ENCODE results near the gene BAG5.
A peak's percentile ranks its signal among the peaks of the same experiment; 100 is the strongest.

BAG5 gene

GRCh38 chr14:103600503-103600902 is 38.0 kb upstream of the BAG5 start:
- Histone ChIP-seq H3K4me3 (ENCODE audit: low read depth, low read length) (no peak overlapping the region), H3K27me3 (ENCODE audit: insufficient read depth, low read depth, severe bottlenecking) (no peaks in the 10 kb centered on the region), H3K9me3 (ENCODE audit: severe bottlenecking) (no peaks in the 10 kb centered on the region), H3K27ac (no peak overlapping the region), H3K36me3 (no peaks in the 10 kb centered on the region)
- no peak for TF ChIP-seq CTCF (IDR thresholded peaks at IDR 0.05; ENCODE audit: low read depth, low read length)
- no peak for DNase-seq

- Histone ChIP-seq H3K27ac (no peak overlapping the region), H3K36me3 (no peaks in the 10 kb centered on the region), H3K4me3 (ENCODE audit: low read depth, low read length) (no peak overlapping the region), H3K27me3 (ENCODE audit: insufficient read depth, low read depth, severe bottlenecking) (no peaks in the 10 kb centered on the region), H3K9me3 (ENCODE audit: severe bottlenecking) (no peaks in the 10 kb centered on the region)
- TF ChIP-seq CTCF (IDR thresholded peaks at IDR 0.05; ENCODE audit: low read depth, low read length) = no peak
- DNase-seq = no peak
Observed at GRCh38 chr14:103597623-103598377, 35.3 kb upstream of the BAG5 start.

GRCh38 chr14:103594265-103594664 is 31.8 kb upstream of the BAG5 start:
- no peaks in the 10 kb centered on the region for H3K27me3 ChIP-seq (ENCODE audit: insufficient read depth, low read depth, severe bottlenecking)
- H3K36me3 ChIP-seq = peaks cover 10% of the 10 kb centered on the region
- TF ChIP-seq CTCF (IDR thresholded peaks at IDR 0.05; ENCODE audit: low read depth, low read length) = no peak
- no peaks in the 10 kb centered on the region for H3K9me3 ChIP-seq (ENCODE audit: severe bottlenecking)
- DNase-seq = no peak
- H3K4me3 ChIP-seq (ENCODE audit: low read depth, low read length) = no peak overlapping the region
- H3K27ac ChIP-seq = peak overlapping the region; percentile 11

GRCh38 chr14:103593577-103593976 is 31.1 kb upstream of the BAG5 start:
- no peak overlapping the region for H3K27ac ChIP-seq
- no peak for DNase-seq
- H3K4me3 ChIP-seq (ENCODE audit: low read depth, low read length) = no peak overlapping the region
- no peak for TF ChIP-seq CTCF (IDR thresholded peaks at IDR 0.05; ENCODE audit: low read depth, low read length)
- no peaks in the 10 kb centered on the region for H3K27me3 ChIP-seq (ENCODE audit: insufficient read depth, low read depth, severe bottlenecking)
- no peaks in the 10 kb centered on the region for H3K9me3 ChIP-seq (ENCODE audit: severe bottlenecking)
- peaks cover 10% of the 10 kb centered on the region for H3K36me3 ChIP-seq

- TF ChIP-seq CTCF (IDR thresholded peaks at IDR 0.05; ENCODE audit: low read depth, low read length) = no peak
Observed at GRCh38 chr14:103584326-103584915, 22.0 kb upstream of the BAG5 start.

More at GRCh38 chr14:103584326-103584915, 22.0 kb upstream of the BAG5 start:
- Histone ChIP-seq H3K4me3 (ENCODE audit: low read depth, low read length) (no peak overlapping the region), H3K9me3 (ENCODE audit: severe bottlenecking) (no peaks in the 10 kb centered on the region), H3K36me3 (peaks cover 21% of the 10 kb centered on the region), H3K27me3 (ENCODE audit: insufficient read depth, low read depth, severe bottlenecking) (no peaks in the 10 kb centered on the region), H3K27ac (no peak overlapping the region)
- DNase-seq = no peak

Data from WERI-Rb-1 (cell line).